Endothelial cell (in vitro differentiated cells): ENCODE measurements around the gene B4GALNT1. TPM values are rescaled to one million over a fixed set of nuclear protein-coding genes. Genes with fewer than 3 reads are reported as not detected.
"Not testable (repeated sequence)": the region's sequence is repeated elsewhere in the genome, so short reads cannot be mapped to it uniquely, and the experiment has no call there.

Experiments
- DNase-seq: peaks from one replicate; pipeline ENCODE4 v3.0.0; 2021; ENCODE audit warnings: low spot score
- H3K27ac Mint-ChIP-seq: one replicate; pipeline ENCODE4 v1.8.0; 2021; ENCODE audit warnings: mixed read lengths, inconsistent platforms; ENCODE audit not compliant: unreplicated experiment
- H3K27me3 Mint-ChIP-seq: one replicate; pipeline ENCODE4 v1.8.0; 2021; ENCODE audit warnings: mild to moderate bottlenecking, moderate library complexity, mixed read lengths, inconsistent platforms; ENCODE audit not compliant: unreplicated experiment
- H3K36me3 Mint-ChIP-seq: one replicate; pipeline ENCODE4 v1.8.0; 2021; ENCODE audit warnings: mild to moderate bottlenecking, low read depth, mixed read lengths, inconsistent platforms; ENCODE audit not compliant: unreplicated experiment
- H3K4me1 Mint-ChIP-seq: one replicate; pipeline ENCODE4 v1.8.0; 2021; ENCODE audit warnings: mild to moderate bottlenecking, mixed read lengths, inconsistent platforms; ENCODE audit not compliant: unreplicated experiment
- H3K4me3 Mint-ChIP-seq: one replicate; pipeline ENCODE4 v1.8.0; 2021; ENCODE audit warnings: mild to moderate bottlenecking, mixed read lengths, inconsistent platforms; ENCODE audit not compliant: unreplicated experiment
- H3K9me3 Mint-ChIP-seq: one replicate; pipeline ENCODE4 v1.8.0; 2021; ENCODE audit warnings: mixed read lengths, inconsistent platforms; ENCODE audit not compliant: unreplicated experiment
- CTCF ChIP-seq: fragments of 200-600 bp; sonication (generic); IDR thresholded peaks from one replicate; pipeline ENCODE4 v1.5.0; 2021; ENCODE audit warnings: antibody characterized with exemption; ENCODE audit not compliant: unreplicated experiment
- total RNA-seq: library from RNA; stranded (reverse); fragmentation: NEBNext Ultra II Directional; extraction: Animal tissue kit (Norgen Biotek cat#: 25700); gene quantifications from one replicate; pipeline ENCODE4 v1.2.1, GENCODE V29; 2021; ENCODE audit not compliant: unreplicated experiment

Gene B4GALNT1
- total RNA-seq, 1 donor from 2014 or later, result 1.3 TPM

GRCh38 chr12:57666897-57667296 lies 33.9 kb upstream of the B4GALNT1 start:
- no peaks in the 10 kb centered on the region for H3K9me3 Mint-ChIP-seq

DNA sequence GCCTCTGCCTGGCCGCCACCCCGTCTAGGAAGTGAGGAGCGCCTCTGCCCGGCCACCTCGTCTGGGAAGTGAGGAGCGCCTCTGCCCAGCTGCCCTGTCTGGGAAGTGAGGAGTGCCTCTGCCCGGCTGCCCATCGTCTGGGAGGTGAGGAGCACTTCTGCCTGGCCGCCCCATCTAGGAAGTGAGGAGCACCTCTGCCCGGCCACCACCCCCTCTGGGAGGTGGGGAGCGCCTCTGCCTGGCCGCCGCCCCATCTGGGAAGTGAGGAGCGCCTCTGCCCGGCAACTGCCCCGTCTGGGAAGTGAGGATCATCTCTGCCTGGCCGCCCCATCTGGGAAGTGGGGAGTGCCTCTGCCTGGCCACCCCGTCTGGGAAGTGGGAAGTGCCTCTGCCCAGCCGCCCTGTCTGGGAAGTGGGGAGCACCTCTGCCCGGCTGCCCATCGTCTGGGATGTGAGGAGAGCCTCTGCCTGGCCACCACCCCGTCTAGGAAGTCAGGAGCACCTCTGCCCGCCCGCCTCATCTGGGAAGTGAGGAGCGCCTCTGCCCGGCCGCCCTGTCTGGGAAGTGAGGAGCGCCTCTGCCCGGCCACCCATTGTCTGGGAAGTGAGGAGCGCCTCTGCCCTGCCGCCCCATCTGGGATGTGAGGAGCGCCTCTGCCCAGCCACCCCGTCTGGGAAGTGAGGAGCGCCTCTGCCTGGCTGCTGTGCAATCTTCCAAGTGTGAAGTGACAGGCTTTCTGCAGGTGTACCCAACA lies 32.2 kb upstream of the B4GALNT1 start:
- H3K27me3 Mint-ChIP-seq, H3K4me3 Mint-ChIP-seq, H3K4me1 Mint-ChIP-seq, DNase-seq, H3K27ac Mint-ChIP-seq, H3K9me3 Mint-ChIP-seq: not testable (repeated sequence)
- H3K36me3 Mint-ChIP-seq, result peaks cover 10% of the 10 kb centered on the region

More at GRCh38 chr12:57666897-57667296, 33.9 kb upstream of the B4GALNT1 start:
- H3K4me3 Mint-ChIP-seq, result no peak overlapping the region
- H3K27ac Mint-ChIP-seq, result no peak overlapping the region
- H3K27me3 Mint-ChIP-seq, result peaks cover 5% of the 10 kb centered on the region
- peaks cover 10% of the 10 kb centered on the region for H3K36me3 Mint-ChIP-seq
- DNase-seq, result no peak
- TF ChIP-seq CTCF, result no peak
- no peaks in the 10 kb centered on the region for H3K4me1 Mint-ChIP-seq

DNA sequence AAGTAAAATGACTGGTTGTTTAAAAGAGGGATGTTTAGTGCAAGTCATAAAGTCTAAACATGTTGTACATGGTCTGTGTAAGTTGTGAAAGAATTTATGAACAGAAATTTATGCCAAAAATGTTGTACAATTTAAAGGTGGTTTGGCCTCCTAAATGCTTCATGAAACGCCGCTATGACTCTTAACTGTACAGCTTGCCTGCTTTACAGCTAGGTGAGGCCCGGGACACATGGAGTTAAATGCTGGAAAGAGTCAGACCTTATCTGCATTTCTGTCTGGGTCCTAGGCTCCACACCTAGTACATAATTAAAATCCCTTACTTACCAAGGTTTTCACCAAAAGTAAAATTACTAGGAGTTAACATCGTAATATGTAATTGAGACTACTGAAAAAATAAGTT lies 28.4 kb upstream of the B4GALNT1 start:
- Mint-ChIP-seq H3K4me3 (no peak overlapping the region), H3K4me1 (no peaks in the 10 kb centered on the region), H3K27ac (no peak overlapping the region), H3K36me3 (peaks cover 16% of the 10 kb centered on the region), H3K27me3 (peaks cover 7% of the 10 kb centered on the region), H3K9me3 (no peaks in the 10 kb centered on the region)
- TF ChIP-seq CTCF, result no peak
- DNase-seq, result no peak

- H3K9me3 Mint-ChIP-seq, result no peaks in the 10 kb centered on the region
- no peaks in the 10 kb centered on the region for H3K4me1 Mint-ChIP-seq
- no peak overlapping the region for H3K27ac Mint-ChIP-seq
- H3K4me3 Mint-ChIP-seq, result no peak overlapping the region
- H3K27me3 Mint-ChIP-seq, result peaks cover 3% of the 10 kb centered on the region
- H3K36me3 Mint-ChIP-seq, result peaks cover 15% of the 10 kb centered on the region
- no peak for DNase-seq
- no peak for TF ChIP-seq CTCF
Measured at GRCh38 chr12:57658890-57659289, 25.9 kb upstream of the B4GALNT1 start.

DNA sequence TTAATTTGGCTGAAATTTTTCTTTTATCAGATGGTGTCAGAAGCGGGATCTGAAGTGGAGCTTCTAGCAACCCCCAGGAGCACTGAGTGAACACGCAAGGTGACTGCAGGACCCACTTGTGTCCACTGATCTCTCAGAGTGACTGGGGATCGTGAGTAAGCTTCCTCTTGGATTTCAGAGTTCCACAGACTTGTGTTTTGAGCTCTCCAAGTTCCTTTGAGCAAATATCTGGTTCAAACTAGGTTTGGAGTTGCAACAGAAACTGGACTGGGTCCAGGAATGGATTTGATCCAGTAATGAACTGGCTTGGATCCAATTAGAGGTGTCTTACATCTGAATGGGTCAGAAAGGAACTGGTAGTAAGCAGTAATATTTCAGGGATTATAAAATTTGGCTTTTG lies 24.7 kb upstream of the B4GALNT1 start:
- no peaks in the 10 kb centered on the region for H3K9me3 Mint-ChIP-seq
- H3K27me3 Mint-ChIP-seq, result peaks cover 3% of the 10 kb centered on the region
- no peak for TF ChIP-seq CTCF
- H3K27ac Mint-ChIP-seq, result no peak overlapping the region
- no peak overlapping the region for H3K4me3 Mint-ChIP-seq
- DNase-seq, result no peak
- no peaks in the 10 kb centered on the region for H3K4me1 Mint-ChIP-seq
- peaks cover 15% of the 10 kb centered on the region for H3K36me3 Mint-ChIP-seq

GRCh38 chr12:57656408-57656807 lies 23.4 kb upstream of the B4GALNT1 start:
- not testable (repeated sequence) for H3K4me3 Mint-ChIP-seq, H3K9me3 Mint-ChIP-seq, H3K4me1 Mint-ChIP-seq, DNase-seq, H3K27me3 Mint-ChIP-seq, H3K27ac Mint-ChIP-seq
- peaks cover 15% of the 10 kb centered on the region for H3K36me3 Mint-ChIP-seq
